SK-N-DZ (cell line): ENCODE measurements around the gene YDJC.
"Not testable (repeated sequence)": the region's sequence is repeated elsewhere in the genome, so short reads cannot be mapped to it uniquely, and the experiment has no call there.

Source experiments
- DNase-seq: peaks from one replicate; pipeline ENCODE4 v3.0.0-alpha.2; 2015; ENCODE audit warnings: low spot score

YDJC gene

DNA sequence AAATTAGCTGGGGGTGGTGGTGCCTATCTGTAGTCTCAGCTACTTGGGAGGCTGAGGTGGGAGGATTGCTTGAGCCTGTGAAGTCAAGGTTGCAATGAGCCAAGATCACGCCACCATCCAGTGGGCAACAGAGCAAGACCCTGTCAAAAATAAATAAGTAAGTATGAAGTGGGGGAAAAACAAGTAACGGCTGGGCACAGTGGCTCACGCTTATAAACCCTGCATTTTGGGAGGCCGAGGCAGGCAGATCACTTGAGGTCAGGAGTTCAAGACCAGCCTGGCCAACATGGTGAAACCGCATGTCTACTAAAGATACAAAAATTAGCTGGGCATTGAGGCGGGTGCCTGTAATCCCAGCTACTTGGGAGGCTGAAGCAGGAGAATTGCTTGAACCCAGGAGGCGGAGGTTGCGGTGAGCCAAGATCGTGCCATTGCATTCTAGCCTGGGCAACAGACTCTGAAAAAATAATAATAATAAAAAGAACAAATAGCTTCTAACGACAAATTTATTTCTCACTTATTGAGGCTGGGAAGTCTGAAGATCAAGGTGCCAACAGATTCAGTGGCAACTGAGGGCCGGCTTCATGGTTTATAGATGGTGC is 20.2 kb downstream of the YDJC start:
- not testable (repeated sequence) for DNase-seq

DNA sequence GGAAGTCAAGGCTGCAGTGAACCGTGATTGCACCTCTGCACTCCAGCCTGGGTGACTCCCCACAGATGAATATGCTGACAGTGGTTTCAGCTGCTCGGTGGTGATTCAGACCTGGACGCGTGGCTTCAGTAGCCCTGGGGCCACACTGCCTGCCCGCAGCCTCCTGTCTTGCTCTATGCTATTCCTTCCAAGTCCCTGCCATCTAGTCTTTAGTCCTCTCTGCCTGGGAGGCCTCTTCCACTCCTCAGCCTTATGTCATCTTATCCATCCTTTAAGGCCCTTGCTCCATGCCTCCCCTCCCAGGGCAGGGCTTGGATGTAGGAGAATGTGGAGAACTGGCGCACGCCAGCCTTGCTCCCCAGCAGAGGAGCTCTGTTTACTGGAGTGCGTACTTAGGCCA is 23.0 kb downstream of the YDJC start:
- DNase-seq = no peak

DNA sequence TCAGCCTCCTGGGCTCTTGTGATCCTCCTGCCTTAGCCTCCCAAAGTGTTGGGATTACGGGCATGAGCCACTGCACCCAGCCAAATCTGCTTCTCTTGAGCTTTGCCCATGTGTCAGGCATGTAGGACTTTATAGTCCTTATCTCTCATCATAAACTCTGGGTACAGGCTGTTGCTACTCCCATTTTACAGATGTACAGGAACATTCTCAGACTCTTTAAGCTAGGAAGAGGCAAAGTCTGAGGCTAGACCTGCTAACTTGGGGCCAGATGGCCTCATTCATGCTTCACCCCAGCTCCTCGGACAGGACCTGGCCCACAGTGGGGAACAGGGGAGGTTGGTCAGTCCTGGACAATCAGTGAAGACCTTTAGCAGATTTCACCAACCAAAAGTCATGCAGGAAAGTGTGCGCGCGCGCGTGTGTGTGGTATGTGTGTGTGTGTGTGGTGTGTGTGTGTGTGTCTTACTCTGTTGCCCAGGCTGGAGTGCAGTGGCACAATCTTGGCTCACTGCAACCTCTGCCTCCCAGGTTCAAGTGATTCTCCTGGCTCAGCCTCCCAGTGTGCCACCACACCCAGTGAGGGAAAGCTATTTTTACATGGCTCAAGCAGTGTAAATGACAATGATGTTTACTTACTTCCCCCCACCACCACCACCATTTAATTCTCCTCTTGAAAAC is 23.8 kb downstream of the YDJC start:
- DNase-seq = no peak

DNA sequence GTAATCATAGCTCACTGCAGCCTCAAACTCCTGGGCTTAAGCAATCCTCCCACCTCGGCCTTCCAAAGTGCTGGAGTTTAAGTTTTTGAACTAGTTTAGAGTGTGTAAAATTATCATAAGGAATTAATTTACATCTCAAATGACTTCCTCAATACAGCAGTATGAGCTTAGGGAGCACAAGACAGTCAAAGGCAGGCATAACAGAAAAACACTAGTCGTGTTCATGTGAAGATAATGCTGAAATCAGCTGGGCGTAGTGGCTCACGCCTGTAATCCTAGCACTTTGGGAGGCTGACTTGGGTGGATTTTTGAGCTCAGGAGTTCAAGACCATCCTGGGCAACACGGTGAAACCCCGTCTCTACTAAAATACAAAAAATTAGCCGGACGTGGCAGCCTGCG is 25.8 kb downstream of the YDJC start:
- no peak for DNase-seq

DNA sequence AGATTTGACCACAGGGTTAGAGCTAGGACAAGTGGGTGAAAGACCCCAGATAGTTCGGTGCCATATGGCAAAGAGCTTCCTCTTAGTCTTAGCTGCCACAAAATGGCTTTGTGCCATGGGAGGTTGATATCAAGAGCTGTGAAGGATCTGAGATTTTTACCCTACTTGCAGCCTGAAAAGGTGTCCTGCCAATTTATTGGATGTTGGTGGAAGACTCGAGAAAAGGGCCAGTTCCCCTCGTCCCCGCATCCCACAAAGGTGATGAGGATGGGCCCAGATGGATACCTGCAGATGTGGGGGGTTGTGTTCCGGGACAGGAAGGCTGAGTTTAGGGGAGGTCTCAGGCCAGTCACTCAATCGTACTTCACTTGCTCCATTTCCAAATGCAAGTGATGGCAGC is 27.2 kb downstream of the YDJC start:
- DNase-seq = no peak

DNA sequence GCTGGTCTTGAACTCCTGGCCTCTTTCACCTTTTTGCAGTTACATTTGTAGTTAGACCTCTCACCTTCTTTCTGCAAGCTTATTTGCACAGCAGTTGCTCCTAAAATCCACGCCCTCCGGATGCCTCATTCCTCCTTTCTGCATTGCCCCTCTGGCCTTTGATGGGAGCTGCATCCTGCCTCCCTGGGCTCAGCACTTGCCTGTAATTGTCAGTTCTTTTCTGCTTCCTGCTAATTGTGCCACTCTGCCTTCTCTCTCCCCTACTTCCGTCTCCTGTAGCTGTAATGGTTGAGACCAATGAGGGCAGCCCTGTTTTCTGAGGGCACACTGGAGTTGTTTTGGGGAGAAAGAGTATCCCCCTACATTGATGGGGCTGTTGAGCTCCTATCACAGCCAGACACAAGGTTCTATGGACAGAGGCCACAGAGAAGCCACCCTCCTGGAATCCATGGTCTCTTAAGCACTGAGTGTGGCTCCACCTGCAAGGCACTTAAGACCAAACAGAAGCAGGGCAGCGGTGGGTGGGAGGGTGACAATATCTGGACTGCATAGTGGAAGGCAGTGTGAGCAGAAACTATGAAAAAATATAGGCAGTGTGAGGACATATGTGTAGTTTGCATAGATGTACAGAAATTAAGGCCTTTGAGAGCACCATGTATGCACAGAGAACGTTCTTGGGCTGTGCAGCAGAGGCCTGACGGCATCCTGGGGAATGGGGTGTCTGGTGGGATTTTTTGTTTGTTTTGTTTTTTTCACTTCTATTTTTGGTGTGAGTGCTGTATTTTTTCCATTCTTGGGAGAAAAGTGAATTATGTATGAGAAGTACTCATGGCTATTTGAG is 30.5 kb downstream of the YDJC start:
- no peak for DNase-seq

DNA sequence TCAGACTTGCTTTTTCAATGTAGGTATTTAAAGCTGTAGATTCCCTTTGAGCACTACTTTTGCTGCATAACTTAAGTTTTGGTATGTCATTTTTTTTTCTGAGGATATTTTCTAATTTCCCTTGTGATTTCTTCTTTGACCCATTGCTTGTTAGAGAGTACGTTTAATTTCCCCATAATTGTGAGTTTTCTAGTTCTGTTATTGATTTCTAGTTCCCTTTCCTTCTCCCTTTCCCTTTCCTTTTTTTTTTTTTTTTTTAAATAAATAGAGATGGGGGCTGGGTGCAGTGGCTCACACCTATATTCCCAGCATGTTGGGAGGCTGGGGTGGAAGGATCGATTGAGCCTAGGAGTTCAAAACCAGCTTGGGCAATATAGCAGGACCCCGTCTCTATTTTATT is 31.5 kb downstream of the YDJC start:
- no peak for DNase-seq

DNA sequence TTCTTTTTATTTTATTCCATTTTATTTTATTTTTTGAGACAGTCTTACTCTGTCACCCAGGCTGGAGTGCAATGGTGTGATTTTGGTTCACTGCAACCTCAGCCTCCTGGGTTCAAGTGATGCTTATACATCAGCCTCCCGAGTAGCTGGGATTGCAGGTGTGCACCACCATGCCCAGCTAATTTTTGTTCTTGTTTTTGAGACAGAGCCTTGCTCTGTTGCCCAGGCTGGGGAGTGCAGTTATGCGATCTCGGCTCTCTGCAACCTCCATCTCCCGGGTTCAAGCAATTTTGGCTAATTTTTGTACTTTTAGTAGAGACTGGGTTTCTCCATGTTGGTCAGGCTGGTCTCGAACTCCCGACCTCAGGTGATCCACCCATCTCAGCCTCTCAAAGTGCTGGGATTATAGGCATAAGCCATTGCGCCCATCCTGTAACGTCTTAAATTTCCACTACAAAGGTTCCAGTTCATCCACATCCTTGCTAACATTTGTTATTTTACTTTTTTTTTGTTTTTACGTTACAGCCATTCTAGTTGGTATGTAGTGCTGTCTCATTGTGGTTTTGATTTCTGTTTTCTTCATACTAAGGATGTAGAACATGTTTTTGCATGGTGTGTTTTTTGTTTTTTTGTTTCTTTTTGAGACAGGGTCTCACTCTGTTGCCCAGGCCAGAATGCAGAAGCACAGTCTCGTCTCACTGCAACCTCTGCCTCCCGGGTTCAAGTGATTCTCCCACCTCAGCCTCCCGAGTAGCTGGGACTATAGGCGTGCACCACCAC is 33.3 kb downstream of the YDJC start:
- not testable (repeated sequence) for DNase-seq

DNA sequence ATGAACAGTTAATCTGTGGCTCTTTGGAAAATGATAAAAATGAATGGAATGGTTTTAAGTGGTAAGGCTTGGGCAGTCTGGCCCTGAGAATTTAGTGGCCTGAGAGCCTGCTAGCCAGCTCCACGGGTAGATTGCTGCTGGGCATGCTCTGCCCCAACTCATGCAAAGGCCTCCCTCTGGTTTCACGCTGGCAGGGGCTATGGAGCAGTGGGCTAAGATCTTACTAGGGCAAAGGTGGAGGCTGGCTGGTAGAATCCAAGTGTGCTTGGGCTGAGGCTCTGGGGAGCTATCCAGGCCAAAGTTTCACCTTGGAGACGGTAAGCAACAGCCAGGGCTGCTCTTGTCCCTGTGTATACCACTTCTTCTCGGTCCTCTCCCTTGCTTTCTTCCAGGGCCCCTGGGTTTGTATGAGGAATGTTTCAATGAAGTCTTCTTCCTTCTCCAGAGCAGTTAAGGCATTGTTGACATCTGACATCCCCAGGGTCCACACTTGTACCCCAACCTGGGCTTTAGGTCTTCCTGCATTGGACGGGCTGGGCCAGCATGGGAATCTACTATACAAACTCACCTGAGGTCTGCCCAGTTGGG is 34.9 kb downstream of the YDJC start:
- no peak for DNase-seq

DNA sequence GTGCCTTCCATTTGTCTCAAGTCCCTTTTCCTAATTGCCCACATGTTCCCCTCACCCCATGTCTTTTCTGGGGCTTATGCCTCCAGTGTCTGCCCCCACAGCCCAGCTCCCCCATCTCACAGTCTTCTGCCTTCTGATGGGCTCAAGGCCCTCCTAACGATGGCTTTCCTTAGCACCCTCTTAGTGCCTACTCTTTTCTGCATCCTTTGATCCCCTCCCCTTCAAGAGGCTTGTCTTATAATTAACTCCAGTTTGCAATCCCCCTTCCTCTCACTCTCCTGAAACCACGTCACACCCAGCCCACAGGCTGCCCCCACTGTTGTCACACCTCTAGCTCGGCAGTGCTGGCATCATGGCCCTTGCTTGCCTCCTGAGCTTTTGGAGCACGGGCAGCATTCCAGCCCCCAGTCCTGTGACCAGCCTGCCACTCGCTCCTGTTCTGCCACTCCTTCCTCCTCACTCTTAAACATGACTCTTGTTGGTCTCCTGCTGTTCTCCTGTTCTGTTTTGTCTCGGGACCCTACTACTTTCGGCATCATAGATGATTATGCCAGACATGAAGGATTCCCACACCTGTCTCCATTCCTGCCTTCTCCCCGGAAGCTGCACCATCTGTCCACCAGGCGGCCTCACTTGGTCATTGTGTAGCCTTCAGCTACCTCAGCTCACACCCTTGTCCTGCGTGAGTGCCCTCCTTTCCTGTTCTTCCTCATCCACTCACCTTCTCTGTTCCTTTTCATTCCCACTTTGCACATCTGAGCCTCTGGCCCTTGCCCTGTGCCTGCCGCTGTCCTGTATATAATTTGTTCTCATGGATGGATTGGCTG is 36.2 kb downstream of the YDJC start:
- no peak for DNase-seq

DNA sequence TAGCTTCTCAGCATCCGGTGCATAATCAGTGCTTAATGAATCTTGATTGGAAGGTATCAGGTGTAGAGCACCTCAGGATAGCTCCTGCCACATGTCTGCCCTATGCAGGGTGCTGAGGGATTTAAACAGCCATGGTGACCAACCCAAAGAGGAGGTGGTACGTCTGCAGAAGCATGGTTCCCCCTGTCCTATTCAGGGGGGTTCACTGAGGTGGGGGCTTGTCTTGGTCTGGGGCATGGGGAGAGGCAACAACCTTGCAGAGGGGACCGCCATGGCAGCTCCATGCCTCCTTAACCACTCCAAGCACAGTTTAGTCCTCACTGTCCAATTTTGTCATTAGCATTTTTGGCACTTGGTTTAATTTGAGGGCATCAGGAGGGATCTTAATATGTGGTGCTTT is 37.4 kb downstream of the YDJC start:
- DNase-seq = no peak

DNA sequence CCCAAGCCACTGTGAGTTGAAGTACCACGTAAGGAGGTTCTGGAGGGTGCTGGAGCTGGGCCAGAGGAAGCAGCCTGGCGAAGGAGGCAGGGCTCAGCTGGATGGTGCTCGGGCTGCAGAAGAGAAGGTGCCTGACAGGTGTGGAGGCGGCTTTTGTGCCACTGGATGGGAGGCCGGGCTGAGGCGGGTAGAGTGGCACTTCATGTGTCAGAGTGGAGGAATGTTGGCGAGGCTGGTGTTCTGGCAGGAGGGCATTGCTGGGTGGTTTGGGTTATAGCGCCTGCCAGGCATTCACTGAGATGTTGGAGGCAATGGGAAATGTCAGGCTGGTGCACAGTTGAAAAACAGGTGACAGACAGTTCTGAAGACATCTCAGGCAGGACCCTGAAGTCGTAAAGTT is 38.1 kb downstream of the YDJC start:
- DNase-seq = no peak

DNA sequence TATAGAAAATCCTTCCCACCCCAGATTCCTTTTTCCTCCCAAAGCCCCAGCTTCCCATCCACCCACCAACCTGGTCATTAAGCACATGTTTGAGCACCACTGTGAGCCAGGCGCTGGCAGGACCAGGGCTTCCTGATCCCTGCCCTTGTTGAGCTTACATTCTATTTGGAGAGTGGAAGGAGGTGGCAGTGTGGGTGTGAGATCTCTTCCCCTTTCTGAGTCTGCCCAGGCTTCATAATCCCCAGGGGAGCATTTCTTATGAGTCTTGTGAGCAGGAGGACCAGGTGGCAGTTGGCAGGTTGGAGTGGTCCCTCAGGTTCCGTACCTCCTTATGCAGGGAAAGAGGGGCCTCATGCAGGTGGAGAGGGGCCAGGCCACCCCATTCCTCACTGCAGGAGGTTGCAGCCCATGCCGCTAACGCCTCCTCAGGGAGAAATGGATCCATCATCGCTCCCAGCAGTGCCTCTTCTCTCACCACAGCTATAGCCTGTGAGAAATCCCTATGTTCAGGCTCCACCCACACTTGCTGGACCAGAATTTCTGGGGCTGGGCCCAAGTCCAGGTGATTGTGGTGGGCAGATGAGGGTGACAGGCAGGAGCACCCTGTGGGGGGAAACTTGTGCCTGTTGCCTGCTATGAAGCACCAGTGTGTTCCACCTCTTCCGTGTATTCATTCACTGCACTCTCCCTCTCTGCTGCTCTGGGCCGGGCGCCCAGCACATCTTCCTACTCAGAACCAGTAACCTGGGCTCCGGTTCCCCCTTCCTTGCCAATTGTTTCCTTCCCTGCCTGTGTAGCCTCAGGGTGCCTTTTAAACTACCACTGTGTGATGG is 38.8 kb downstream of the YDJC start:
- no peak for DNase-seq

DNA sequence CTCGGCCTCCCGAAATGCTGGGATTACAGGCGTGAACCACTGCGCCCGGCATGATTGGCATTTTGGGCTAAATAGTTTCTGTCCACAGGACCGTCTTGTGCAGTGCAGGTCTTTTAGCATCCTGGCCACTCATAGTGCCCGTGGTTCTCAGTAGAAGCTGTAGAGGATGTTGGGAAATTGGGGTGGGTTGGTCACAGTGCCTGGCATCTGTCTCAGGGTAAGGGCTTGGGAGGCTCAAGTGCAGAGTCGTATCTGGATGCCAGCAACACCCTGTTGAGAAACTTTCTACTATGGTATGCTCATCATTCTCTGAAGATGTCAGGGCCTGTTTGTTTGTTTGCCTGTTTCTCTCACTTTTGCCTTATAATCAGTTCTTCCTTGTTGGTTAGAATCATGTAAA is 40.4 kb downstream of the YDJC start:
- no peak for DNase-seq

DNA sequence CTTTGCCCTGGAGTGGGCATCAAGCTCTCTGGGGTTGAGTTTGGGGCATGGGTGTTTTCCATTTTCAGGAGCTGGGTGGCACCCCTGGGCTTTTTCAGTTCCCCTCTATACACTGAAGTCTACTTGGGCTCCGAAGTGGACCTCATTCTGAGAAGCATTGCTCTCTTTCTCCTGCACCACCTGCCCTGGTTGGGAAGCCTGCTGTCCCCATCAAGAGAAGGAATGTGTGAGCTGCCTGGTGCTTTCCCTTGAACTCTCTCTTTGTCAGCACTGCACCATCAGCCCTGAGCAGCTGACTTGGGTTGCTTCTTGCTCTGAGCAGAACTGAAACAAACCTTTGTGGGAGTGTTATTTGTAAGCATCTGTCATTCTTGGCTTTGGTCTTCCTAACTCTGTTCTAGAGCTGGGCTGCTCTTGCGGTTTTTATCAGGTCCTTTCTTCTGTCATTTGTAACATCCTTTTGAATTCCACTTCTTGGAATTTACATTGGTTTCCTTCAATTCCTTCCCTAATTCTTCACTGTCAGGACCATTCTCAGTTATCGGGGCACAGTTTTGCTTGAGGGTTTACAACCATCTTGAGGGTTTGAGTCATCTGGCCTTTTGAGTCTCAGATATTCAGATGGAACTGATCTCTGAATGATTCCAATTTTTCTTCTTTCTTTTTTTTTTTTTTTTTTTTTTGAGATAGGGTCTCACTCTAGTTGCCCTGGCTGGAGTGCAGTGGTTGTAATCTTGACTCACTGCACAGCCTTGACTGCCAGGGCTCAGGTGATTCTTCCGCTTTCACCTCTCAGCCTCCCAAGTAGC is 41.8 kb downstream of the YDJC start:
- no peak for DNase-seq

DNA sequence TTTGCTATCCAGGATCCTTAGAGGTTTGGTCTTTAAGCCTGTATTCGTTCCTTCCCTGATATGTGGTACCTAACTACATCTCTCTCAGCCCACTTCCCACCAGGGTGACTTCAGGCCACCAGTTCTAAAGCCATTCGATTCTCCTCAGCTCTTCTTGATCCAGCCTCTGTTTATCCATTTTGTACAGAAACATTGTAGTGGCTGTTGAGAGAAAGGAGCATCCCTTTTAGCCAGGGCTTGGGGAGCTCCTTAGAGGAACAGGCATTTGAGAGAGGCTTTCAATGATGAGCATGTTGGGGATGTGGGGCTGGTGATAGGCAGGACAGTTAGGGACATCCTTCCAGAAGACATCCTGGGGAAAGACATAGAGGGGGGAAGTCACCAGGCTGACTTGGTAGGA is 44.4 kb downstream of the YDJC start:
- no peak for DNase-seq

DNA sequence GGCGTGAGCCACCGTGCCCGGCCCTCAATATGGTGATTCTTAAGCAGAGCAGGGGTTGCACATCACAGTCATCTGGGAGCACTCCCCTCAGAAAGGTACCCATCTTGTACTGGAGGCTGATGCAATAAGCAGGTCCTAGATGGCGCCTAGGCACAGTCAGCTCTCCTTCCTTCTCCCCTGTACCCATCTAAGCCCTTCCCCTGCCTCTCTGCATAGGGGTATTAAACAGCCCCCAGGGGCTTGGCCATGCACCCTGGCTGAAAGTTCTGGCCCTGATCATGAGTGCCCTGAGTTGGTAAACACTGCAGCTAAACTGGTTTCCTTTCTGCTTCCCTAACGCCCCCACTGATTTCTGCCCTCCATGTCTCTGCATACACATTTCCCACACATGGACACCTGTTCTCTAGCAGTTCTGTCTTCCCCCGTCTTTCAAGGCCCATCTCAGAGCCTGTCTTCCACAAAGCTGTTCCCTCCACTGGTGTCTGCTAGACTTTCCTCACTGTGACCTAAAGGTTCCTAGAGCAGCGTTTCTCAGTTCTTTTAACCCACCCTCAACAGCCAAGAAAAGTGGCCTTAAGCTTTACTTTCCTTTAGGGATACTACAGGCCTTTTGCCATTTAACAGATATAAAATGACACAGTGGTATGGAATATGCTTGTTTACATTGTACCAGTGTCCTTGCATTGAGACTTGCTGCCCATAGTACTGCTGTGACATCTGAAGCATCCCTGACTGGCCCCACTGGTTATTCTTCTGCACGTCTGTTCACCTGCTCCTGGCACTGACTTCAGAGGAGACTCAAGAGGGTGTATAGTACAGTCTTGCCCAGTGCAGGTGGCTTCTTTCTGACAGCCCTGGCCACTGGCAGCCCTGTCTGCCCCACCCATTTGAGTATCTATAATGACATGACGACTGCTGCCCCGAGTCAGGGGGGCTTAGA is 46.8 kb downstream of the YDJC start:
- no peak for DNase-seq
